Measurements from ENCODE around the gene MGAT5B.

- TF ChIP-seq CTCF (IDR thresholded peaks at IDR 0.05) (no peak), POLR2A (IDR thresholded peaks at IDR 0.05) (no peak)
Observed at GRCh38 chr17:76947771-76948170, 79.6 kb downstream of the MGAT5B start.

All from tibial nerve (tissue), 3 donors.